HCT116 (cell line): ENCODE results near the gene FNBP1. TPM values are rescaled to one million over a fixed set of nuclear protein-coding genes. Genes with fewer than 3 reads are reported as not detected.

ENCODE experiments used
- ATAC-seq: fragments of 200-7000 bp; cut with Tn5 transposase; 2 replicates; pipeline ENCODE4 v1.9.1; 2020; ENCODE audit warnings: mild to moderate bottlenecking, moderate library complexity
- BruUV-seq: library from RNA; stranded (reverse); fragments of 400-500 nt; replicated peaks from 2 replicates; lab custom pipeline; 2021; lab: Mats Ljungman, UMichigan
- CTCF ChIA-PET: fragments of 300-600 bp; sonication (Branson Sonifier 250); formaldehyde crosslinking; loops from one replicate; lab custom pipeline; 2021; ENCODE audit warnings: antibody characterized with exemption; lab: Charles Lee
- POLR2A ChIA-PET: fragments of 300-600, 350-600 bp; sonication (Branson Sonifier 250); formaldehyde crosslinking; loops from one replicate; lab custom pipeline; 2021; ENCODE audit warnings: antibody characterized with exemption; lab: Charles Lee
- RAD21 ChIA-PET, 2 experiments: fragments of 300-600 bp; sonication (Branson Sonifier 250); formaldehyde crosslinking; loops; one replicate each; lab custom pipeline; 2023; ENCODE audit warnings: low total read pairs in 2 of 2; ENCODE audit not compliant: uncharacterized antibody in 2 of 2, unreplicated experiment in 2 of 2, low non-redundant PET in 1 of 2; lab: Charles Lee
- DNase-seq: peaks from one replicate; pipeline ENCODE4 v3.0.0-alpha.2; 2010; ENCODE audit warnings: low read depth, low spot score
- H2AFZ ChIP-seq: fragments of 200-600 bp; shearing (Covaris generic), sonication (generic); 2 replicates; pipeline ENCODE4 v1.6.1; 2017; ENCODE audit warnings: low read depth, mixed run types, mixed read lengths, antibody characterized with exemption, low read length; ENCODE audit not compliant: poor library complexity, severe bottlenecking
- H3K27ac ChIP-seq: 2 replicates; pipeline ENCODE4 v1.5.1; 2012; ENCODE audit warnings: low read depth, low read length
- H3K27me3 ChIP-seq: fragments of 200-600 bp; sonication (generic); 2 replicates; pipeline ENCODE4 v1.6.1; 2016; ENCODE audit warnings: mixed run types, low read length, mixed read lengths; ENCODE audit not compliant: insufficient read depth
- H3K36me3 ChIP-seq, 2 experiments: fragments of 200-500 bp in 1 of 2; fragments of 200-600 bp in 1 of 2; sonication (Bioruptor generic) in 1 of 2; sonication (generic) in 1 of 2; 2 replicates each; pipeline versions ENCODE4 v1.5.1 to v1.6.1; 2014 to 2016; ENCODE audit warnings: low read length in 2 of 2, inconsistent platforms in 1 of 2, mixed read lengths in 1 of 2, mixed run types in 1 of 2; ENCODE audit not compliant: insufficient read depth in 2 of 2, control insufficient read depth in 1 of 2
- H3K4me1 ChIP-seq, 2 experiments: fragments of 200-600 bp in 1 of 2; sonication (generic) in 1 of 2; 2 replicates each; pipeline versions ENCODE4 v1.5.1 to v1.6.1; 2012 to 2017; ENCODE audit warnings: low read length in 2 of 2, inconsistent platforms in 1 of 2, mild to moderate bottlenecking in 1 of 2, mixed read lengths in 1 of 2, mixed run types in 1 of 2, moderate library complexity in 1 of 2; ENCODE audit not compliant: insufficient read depth in 2 of 2, control insufficient read depth in 1 of 2
- H3K4me2 ChIP-seq: fragments of 200-600 bp; sonication (generic); 2 replicates; pipeline ENCODE4 v1.6.1; 2017; ENCODE audit warnings: mixed run types, low read length, mixed read lengths
- H3K4me3 ChIP-seq, 2 experiments: fragments of 200-600 bp in 1 of 2; sonication (generic) in 1 of 2; replicated peaks in 1 of 2; 2 replicates each; pipeline ENCODE4 v1.5.1; 2011 to 2016; ENCODE audit warnings: low read length in 2 of 2, control low read depth in 1 of 2, low read depth in 1 of 2, mild to moderate bottlenecking in 1 of 2, mixed read lengths in 1 of 2, mixed run types in 1 of 2
- H3K79me2 ChIP-seq: fragments of 200-600 bp; sonication (generic); 2 replicates; pipeline ENCODE4 v1.6.1; 2017; ENCODE audit warnings: mild to moderate bottlenecking, mixed run types, low read length, moderate library complexity, mixed read lengths; ENCODE audit not compliant: insufficient read depth
- H3K9ac ChIP-seq: fragments of 200-600 bp; sonication (generic); 2 replicates; pipeline ENCODE4 v1.6.1; 2016; ENCODE audit warnings: low read length, mixed read lengths
- H3K9me2 ChIP-seq: fragments of 200-600 bp; sonication (generic), shearing (Covaris generic); 2 replicates; pipeline ENCODE4 v1.6.1; 2017; ENCODE audit warnings: mixed run types, mild to moderate bottlenecking, moderate library complexity; ENCODE audit not compliant: insufficient read depth
- H3K9me3 ChIP-seq, 2 experiments: fragments of 200-500 bp in 1 of 2; fragments of 200-600 bp in 1 of 2; sonication (Bioruptor generic) in 1 of 2; sonication (generic) in 1 of 2; 2 replicates each; pipeline ENCODE4 v1.6.1; 2014 to 2017; ENCODE audit warnings: low read length in 2 of 2, mixed read lengths in 2 of 2, inconsistent platforms in 1 of 2, low read depth in 1 of 2, mild to moderate bottlenecking in 1 of 2, mixed run types in 1 of 2, moderate library complexity in 1 of 2; ENCODE audit not compliant: control insufficient read depth in 1 of 2, insufficient read depth in 1 of 2
- H4K20me1 ChIP-seq: fragments of 200-600 bp; sonication (generic), shearing (Covaris generic); 2 replicates; pipeline ENCODE4 v1.6.1; 2017; ENCODE audit warnings: mixed run types, mild to moderate bottlenecking, moderate library complexity; ENCODE audit not compliant: insufficient read depth
- ATF3 ChIP-seq: IDR thresholded peaks from 2 replicates; pipeline ENCODE4 v1.6.1; 2012
- CBX3 ChIP-seq: IDR thresholded peaks from 2 replicates; pipeline ENCODE4 v1.6.1; 2012; ENCODE audit warnings: low read depth
- EGR1 ChIP-seq: IDR thresholded peaks from 2 replicates; pipeline ENCODE4 v1.6.1; 2012; ENCODE audit warnings: low read depth
- MAX ChIP-seq: IDR thresholded peaks from 2 replicates; pipeline ENCODE4 v1.6.1; 2012
- POLR2A ChIP-seq: IDR thresholded peaks from 2 replicates; pipeline ENCODE4 v1.7.0; 2011; ENCODE audit warnings: borderline replicate concordance; ENCODE audit not compliant: insufficient read depth, insufficient read length; ENCODE audit errors: extremely low read depth
- POLR2AphosphoS5 ChIP-seq: IDR thresholded peaks from 2 replicates; pipeline ENCODE4 v1.6.1; 2011; ENCODE audit warnings: mild to moderate bottlenecking, low read depth, low read length, moderate library complexity
- RAD21 ChIP-seq: IDR thresholded peaks from 2 replicates; pipeline ENCODE4 v1.6.1; 2012; ENCODE audit warnings: low read depth, mild to moderate bottlenecking
- SRF ChIP-seq: IDR thresholded peaks from 2 replicates; pipeline ENCODE4 v1.6.1; 2012; ENCODE audit warnings: low read depth
- ZNF274 ChIP-seq: fragments of 200-500 bp; sonication (Bioruptor generic); IDR thresholded peaks from 2 replicates; pipeline ENCODE4 v1.6.1; 2014; ENCODE audit warnings: mild to moderate bottlenecking, low read depth, low read length, inconsistent platforms
- intact Hi-C: fragments of 100-400 bp; cut with micrococcal nuclease; formaldehyde crosslinking; loops from 2 replicates; pipeline ENCODE4 v1.10.0; 2022
- total RNA-seq: library from RNA; stranded (reverse); gene quantifications from one replicate; pipeline ENCODE4 v1.2.1, GENCODE V29; 2021; ENCODE audit not compliant: unreplicated experiment

Gene FNBP1
- total RNA-seq, 1 experiment from 2014 or later, result 25.0 TPM

- H3K36me3 ChIP-seq, result no peaks in the 10 kb centered on the region
- RAD21 ChIA-PET, result no interaction called here
- H3K9me3 ChIP-seq, result no peaks in the 10 kb centered on the region
- H3K79me2 ChIP-seq, result no peaks in the 10 kb centered on the region
- peaks cover 4 to 7% of the 10 kb centered on the region in 2 experiments; a peak in 2 of 4 replicates for H3K4me1 ChIP-seq
- no peak overlapping the region for H3K27ac ChIP-seq
- intact Hi-C loops, result no loop called here
- DNase-seq, result no peak
- H3K9me2 ChIP-seq, result no peaks in the 10 kb centered on the region
- TF ChIP-seq EGR1, result no peak
- TF ChIP-seq RAD21, result peak; percentile 13; the same call in 1 of the 2 replicates
- no peak for TF ChIP-seq ZNF274
- no peak for TF ChIP-seq SRF
- no peak for TF ChIP-seq MAX
- no peak for TF ChIP-seq ATF3
- TF ChIP-seq, all 23 proteins: peak for 1
- no peaks in the 10 kb centered on the region for H4K20me1 ChIP-seq
- no peak overlapping the region for H3K4me2 ChIP-seq
- no peaks in the 10 kb centered on the region for H3K27me3 ChIP-seq
- CTCF ChIA-PET, result no interaction called here
- no peak overlapping the region for H3K9ac ChIP-seq
- H3K4me3 ChIP-seq, result no peak overlapping the region
- no peak for ATAC-seq
- H2AFZ ChIP-seq, result no peak overlapping the region
- POLR2A ChIA-PET, result interaction anchor here (0.7 kb wide), 1 partner anchor 132 kb away, joined by 3 read pairs; no protein-coding TSS in a partner anchor
- no TSS peak for BruUV-seq
These were observed 201.9 kb downstream of the FNBP1 start for GRCh38 chr9:129841071-129841470.

GRCh38 chr9:129840034-129840433, 203.0 kb downstream of the FNBP1 start:
- Histone ChIP-seq H3K4me1 (peaks cover 4 to 10% of the 10 kb centered on the region in 2 experiments; a peak in 2 of 4 replicates), H3K79me2 (no peaks in the 10 kb centered on the region), H3K9ac (no peak overlapping the region), H3K27me3 (no peaks in the 10 kb centered on the region), H3K36me3 (no peaks in the 10 kb centered on the region), H3K4me3 (no peak overlapping the region), H2AFZ (no peak overlapping the region)
- no TSS peak for BruUV-seq
- ATAC-seq, result no peak
- CTCF ChIA-PET, result no interaction called here
- intact Hi-C loops, result no loop called here
- no peak for TF ChIP-seq CBX3
- TF ChIP-seq POLR2AphosphoS5, result no peak
- no peak for TF ChIP-seq ATF3
- no peak for TF ChIP-seq POLR2A
- TF ChIP-seq, all 23 proteins: peak for 0
- H3K9me3 ChIP-seq, result no peaks in the 10 kb centered on the region
- H4K20me1 ChIP-seq, result no peaks in the 10 kb centered on the region
- ChIA-PET RAD21 (no interaction called here), POLR2A (no interaction called here)
- no peaks in the 10 kb centered on the region for H3K9me2 ChIP-seq
- H3K27ac ChIP-seq, result no peak overlapping the region
- no peak for DNase-seq
- no peak overlapping the region for H3K4me2 ChIP-seq
